Inflammatory macrophage treated with lipopolysaccharide for 4 hours (primary cell): ENCODE measurements around the gene RBBP8NL.

ENCODE experiments used
- DNase-seq: peaks from one replicate; pipeline ENCODE4 v3.0.0-alpha.2; 2020

The RBBP8NL gene, protein sequence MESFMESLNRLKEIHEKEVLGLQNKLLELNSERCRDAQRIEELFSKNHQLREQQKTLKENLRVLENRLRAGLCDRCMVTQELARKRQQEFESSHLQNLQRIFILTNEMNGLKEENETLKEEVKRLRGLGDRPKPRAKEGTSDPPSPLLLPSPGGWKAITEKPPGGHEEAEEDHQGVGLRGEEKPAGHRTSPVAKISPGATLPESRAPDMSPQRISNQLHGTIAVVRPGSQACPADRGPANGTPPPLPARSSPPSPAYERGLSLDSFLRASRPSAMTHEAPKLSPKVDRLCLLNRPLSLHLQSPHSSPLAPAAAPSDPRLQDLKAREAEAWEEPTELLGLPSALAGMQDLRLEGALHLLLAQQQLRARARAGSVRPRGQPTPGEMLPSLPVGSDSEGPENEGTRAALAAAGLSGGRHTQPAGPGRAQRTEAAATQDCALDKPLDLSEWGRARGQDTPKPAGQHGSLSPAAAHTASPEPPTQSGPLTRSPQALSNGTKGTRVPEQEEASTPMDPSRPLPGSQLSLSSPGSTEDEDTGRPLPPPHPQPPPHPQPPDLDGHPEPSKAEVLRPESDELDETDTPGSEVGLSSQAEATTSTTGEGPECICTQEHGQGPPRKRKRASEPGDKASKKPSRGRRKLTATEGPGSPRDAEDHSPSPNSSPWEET

GRCh38 chr20:62427172-62428001, at the start of gene RBBP8NL:
Gene RBBP8NL (minus strand): TSS chr20:62427539. CDS start chr20:62419647, 7,892 bp downstream.
- DNase-seq, result no peak

- DNase-seq, result no peak
Measured at GRCh38 chr20:62476056-62476838, 48.9 kb upstream of the RBBP8NL start.

DNA sequence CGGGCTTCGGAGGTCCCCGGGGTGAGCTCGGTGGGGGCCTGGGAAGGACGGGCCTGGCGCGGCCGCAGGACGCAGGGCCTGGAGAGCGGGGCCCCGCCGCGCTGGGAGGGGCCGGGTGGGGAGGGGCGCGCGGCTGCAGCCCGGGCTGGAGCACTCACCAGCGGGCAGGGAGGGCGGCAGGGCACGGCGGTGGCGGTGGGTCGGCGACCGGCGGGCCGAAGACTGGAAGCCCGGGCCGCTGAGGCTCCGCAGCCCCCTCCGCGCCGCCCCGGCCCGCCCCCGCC, 48.4 kb upstream of the RBBP8NL start, which contains the start of gene GATA5:
Gene GATA5 (minus strand): TSS at position 224 of the 284 bp plus-strand sequence. CDS start 474 bp downstream, outside the sequence.
- no peak for DNase-seq

GRCh38 chr20:62475027-62475771, 47.9 kb upstream of the RBBP8NL start:
- no peak for DNase-seq

DNA sequence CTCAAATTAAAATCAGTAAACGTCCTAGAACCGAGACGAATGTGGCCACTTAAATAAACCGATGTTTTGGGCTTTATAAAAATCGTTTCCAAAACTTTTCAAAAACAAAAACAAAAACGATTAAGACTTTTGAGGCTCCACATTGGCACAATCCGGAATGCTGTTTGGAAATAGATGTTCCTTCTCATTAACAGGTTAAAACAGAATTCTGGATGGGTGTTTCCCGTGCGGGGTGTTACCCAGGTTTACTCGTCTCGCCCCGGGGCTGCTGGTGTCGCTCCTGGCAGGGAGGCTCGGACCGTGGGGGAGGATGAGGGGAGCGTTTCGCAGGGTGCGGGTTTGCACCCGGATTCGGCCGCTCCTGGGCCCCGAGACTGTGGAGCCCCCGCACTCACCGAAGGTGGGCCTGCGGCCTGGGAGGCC, 47.3 kb upstream of the RBBP8NL start:
- DNase-seq, result no peak

DNA sequence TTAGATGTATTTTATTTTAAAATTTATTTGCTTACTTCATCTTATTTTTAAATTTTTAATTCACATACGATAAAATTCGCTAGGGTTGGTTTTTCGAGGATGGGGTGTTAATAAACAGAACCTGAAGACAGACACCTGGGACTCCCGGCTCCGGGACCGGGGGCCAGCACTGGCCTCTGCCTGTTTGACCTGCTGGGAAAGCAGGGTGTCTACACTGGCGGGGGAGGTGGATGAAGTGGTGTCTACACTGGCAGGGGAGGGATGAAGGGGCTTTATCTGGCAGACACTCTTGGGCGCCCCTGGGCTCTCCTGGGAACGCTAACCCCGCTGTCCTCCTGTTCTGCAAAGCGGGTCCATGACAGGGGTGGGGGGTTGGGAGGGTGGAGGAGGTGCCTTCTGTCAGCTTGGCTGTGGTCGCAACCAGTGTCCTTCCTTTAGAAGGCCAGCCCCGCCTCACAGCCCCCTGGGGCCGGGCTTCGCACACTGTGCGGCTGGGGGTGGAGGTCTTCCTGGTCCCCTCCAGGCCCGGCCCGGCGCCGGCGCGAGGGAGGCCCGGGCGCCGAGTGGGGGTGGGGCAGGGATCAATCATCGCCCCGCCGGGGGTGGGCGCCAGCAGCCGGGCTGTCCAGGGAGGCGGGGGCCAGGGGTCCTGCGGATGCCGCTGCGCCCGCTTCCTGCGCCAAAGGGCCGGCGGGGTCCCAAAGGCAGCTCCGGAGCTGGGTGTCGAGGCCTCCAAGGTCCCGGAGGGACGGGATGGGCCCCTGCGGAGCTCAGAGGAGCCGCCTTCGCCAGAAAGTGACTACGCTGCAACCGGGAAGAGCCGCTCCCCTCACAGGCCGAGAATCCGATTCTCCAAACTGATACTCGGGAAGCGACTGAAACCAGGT, 46.6 kb upstream of the RBBP8NL start:
- DNase-seq, result no peak

- no peak for DNase-seq
Measured at GRCh38 chr20:62472941-62473585, 45.7 kb upstream of the RBBP8NL start.

DNA sequence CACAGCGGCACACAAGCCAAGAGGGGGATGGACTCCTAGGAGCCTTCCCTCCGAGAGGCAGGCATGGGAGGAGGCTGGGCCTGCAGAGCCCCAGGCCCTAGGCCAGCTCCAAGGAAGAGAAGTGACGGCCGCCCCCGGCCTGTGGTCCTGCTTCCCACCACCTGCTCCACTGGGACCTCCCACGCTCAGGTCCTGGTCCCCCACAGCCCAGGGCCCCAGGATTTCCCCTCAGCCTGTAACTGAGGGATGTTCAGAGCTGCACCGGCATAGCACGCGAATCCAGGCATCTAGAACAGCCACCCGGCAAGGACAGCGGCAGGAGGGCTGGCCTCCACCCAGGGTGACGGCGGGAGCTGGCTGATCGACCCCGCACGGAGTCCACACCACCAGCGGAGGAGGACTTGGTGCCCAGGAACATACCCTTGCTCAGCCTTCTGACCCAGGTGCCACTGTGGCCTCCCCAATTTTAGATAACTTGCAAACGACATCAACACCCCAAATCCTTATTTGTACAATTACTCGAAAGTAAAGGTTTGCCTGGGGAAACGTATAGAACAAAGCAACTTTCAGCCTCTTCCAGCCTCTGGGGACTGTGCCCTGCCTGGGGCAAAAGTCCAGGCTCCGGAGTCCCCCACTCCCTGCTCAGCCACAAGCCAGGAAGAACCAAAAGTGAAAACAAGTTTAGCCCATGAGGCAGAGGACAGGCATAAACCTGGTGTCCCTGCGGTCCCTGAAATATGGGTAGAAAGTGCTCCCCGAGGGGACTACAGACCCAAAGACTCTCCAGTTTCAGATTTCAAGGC, 45.0 kb upstream of the RBBP8NL start:
- no peak for DNase-seq

DNA sequence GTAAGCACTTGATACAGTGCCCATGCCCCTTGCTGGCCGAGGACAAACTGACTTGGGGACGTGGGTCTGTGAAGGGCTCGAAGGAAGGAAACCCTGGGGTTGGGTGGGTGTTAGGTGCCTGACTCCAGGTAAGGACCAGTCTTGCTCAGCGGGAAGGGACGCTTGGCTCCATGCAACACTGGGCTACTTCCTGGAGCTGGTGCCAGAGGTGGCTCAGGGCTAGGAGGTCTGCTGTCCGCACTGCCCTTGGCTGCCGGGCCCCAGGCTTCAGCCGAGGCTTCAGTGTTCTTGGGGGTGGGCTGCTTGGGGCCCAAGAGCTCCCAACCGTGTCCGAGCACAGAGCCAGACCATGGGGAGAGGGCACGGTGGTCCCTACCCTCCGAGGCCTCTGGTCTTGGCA, 43.1 kb upstream of the RBBP8NL start:
- no peak for DNase-seq

- DNase-seq, result no peak
Measured at GRCh38 chr20:62470001-62470400, 42.7 kb upstream of the RBBP8NL start.

GRCh38 chr20:62469352-62469751, 42.0 kb upstream of the RBBP8NL start:
- no peak for DNase-seq

DNA sequence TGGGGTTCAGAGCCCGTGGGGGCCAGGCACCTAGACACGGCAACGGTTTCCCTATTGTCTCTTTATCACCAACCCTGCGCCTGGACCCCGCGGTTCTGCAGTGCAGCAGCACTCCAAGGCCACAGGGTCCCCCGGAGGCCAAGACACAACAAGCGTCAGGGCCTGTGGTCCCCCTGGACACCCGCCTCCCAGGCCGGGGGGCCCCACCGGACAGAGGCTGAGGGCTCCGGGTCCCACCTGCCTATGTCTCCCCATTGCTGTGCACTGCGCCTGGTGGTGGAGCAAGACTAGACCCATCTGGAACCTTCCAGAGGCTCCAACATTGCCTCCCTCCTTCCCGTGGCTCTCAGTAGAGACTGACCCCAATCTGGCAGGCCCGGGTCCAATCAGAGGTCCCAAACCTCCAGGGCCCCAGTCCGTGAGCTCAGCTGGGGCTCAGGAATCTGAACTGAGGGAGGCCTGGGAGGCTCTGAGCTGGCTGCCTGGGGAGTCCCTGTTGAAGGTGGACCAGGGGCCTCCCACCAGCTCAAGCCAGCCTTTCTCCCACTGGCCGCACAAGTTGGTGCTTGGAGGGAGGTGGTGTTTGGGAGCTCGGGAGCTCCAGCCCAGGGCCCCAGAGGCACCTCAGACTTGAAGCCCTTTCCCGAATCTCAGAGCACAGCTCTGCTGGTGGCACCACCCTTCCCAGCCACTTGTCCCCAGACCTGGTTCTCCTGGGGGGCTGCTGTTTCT, 39.6 kb upstream of the RBBP8NL start:
- no peak for DNase-seq

DNA sequence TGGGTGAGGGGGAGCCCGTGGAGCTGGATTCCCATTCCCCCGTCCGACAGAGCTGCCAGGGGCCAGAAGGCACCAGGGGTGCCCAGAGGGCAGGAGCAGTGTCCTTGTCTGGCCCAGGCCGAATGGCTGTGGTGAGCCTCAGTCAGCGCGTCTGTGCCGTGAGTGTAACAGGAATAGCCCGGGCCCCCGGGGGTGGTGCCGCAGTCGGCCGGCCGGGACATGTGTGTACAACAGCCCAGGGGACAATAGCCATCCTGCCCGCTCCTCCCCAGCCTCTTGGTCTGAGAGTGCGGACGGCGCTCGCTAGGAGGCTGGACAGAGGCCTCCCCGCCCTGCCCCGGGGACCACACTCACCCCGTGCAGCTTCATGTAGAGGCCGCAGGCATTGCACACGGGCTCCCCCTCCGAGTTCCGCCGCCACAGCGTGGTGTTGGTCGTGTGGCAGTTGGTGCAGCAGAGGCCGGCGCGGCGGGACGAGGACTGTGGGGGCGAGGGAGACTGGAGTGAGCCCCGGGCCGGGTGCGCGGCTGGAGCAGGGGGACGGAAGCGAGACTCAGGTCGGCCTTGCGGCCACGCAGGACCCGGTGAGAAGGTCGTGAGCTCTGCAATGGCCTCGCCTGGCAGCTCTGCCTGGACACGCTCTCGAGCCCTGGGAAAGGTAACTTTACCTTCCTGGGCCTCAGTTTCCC, 38.9 kb upstream of the RBBP8NL start:
- no peak for DNase-seq

DNA sequence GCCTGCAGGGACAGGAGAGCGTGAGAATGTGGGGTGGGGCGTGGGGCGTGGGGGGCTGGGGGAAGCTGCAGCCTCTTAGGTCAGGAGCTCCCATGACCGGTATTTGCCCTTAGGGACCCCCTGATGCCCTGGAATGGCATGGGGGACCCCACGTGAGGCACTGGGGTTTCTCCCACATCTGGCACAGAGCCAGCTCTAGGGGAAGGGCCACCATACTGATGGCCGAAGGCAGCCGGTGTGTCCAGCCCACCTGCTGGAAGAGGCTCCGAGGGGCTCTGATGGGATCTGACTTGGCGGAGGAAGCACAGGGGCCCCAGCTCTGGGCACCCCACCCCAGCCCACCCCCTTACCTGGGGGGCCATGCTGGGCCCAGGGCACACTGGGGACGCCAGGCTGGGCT, 37.7 kb upstream of the RBBP8NL start:
- no peak for DNase-seq

- no peak for DNase-seq
Measured at GRCh38 chr20:62464425-62464770, 37.1 kb upstream of the RBBP8NL start.

GRCh38 chr20:62463651-62464424, 36.5 kb upstream of the RBBP8NL start:
- DNase-seq, result no peak

DNA sequence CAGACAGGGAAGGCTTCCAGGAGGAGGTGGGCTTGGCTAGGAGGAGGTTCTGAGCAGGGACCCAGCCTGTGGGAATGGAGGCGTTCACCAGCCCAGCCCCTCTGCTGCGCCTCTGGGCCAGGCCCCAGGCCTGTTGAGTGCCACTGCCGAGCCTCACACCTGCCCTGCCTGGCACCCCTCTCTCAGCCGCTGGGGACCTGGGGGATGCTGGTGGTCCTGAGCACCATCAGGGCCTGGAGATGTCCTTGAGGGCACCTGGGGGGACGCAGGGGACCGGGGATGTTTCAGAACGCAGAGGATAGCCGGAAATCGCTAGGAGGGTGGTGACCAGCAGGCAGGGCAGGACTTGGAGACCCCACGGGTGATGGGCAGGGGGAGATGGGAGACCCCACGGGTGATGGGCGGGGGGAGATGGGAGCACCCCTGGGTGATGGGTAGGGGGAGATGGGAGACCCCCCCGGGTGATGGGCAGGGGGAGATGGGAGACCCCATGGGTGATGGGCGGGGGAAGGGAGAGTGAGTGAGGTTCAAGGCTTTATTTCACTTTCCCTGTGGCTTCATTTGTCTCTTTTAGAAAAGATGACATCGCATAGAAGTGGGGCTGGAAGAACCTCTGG, 35.7 kb upstream of the RBBP8NL start:
- DNase-seq, result no peak
